Fibroblast of lung (primary cell): ENCODE results near the gene INSR. TPM values are rescaled to one million over a fixed set of nuclear protein-coding genes. Genes with fewer than 3 reads are reported as not detected.

Experiments
- DNase-seq, 2 donors: peaks; one replicate each; pipeline versions ENCODE4 v3.0.0 to v3.0.0-alpha.2; 2010; ENCODE audit warnings: low read depth in 2 of 2
- H2AFZ ChIP-seq: 2 replicates; pipeline ENCODE4 v1.5.1; 2012; ENCODE audit warnings: low read length, control low read depth, inconsistent platforms
- H3K27ac ChIP-seq: 2 replicates; pipeline ENCODE4 v1.5.1; 2011; ENCODE audit warnings: low read length, control low read depth; ENCODE audit not compliant: insufficient read depth
- H3K27me3 ChIP-seq: 2 replicates; pipeline ENCODE4 v1.5.1; 2011; ENCODE audit warnings: mild to moderate bottlenecking, low read length; ENCODE audit not compliant: control insufficient read depth, insufficient read depth
- H3K36me3 ChIP-seq: 2 replicates; pipeline ENCODE4 v1.5.1; 2011; ENCODE audit warnings: low read length; ENCODE audit not compliant: control insufficient read depth, insufficient read depth
- H3K4me1 ChIP-seq: 2 replicates; pipeline ENCODE4 v1.5.1; 2011; ENCODE audit warnings: low read length; ENCODE audit not compliant: control insufficient read depth, insufficient read depth; ENCODE audit errors: extremely low read depth
- H3K4me2 ChIP-seq: 2 replicates; pipeline ENCODE4 v1.5.1; 2011; ENCODE audit warnings: low read length, control low read depth; ENCODE audit not compliant: insufficient read depth; ENCODE audit errors: extremely low read depth
- H3K4me3 ChIP-seq, 4 experiments: fragments of 200-600 bp in 1 of 4; sonication (generic) in 1 of 4; replicated peaks in 1 of 4; 2 replicates each; pipeline ENCODE4 v1.5.1; 2011 to 2016; ENCODE audit warnings: low read length in 4 of 4, low read depth in 3 of 4, mild to moderate bottlenecking in 3 of 4, control low read depth in 2 of 4, inconsistent platforms in 1 of 4, mixed read lengths in 1 of 4; ENCODE audit not compliant: insufficient read depth in 1 of 4; ENCODE audit errors: control extremely low read depth in 1 of 4
- H3K79me2 ChIP-seq: 2 replicates; pipeline ENCODE4 v1.5.1; 2012; ENCODE audit warnings: mild to moderate bottlenecking, low read length, inconsistent platforms; ENCODE audit not compliant: control insufficient read depth, insufficient read depth
- H3K9ac ChIP-seq: 2 replicates; pipeline ENCODE4 v1.5.1; 2011; ENCODE audit warnings: mild to moderate bottlenecking, low read length, control low read depth; ENCODE audit not compliant: insufficient read depth
- H3K9me3 ChIP-seq: 2 replicates; pipeline ENCODE4 v1.5.1; 2012; ENCODE audit warnings: low read depth, low read length; ENCODE audit not compliant: control insufficient read depth, insufficient read depth
- H4K20me1 ChIP-seq: 2 replicates; pipeline ENCODE4 v1.5.1; 2011; ENCODE audit warnings: low read length; ENCODE audit not compliant: control insufficient read depth, insufficient read depth; ENCODE audit errors: extremely low read depth
- EZH2 ChIP-seq: IDR thresholded peaks from 2 replicates; pipeline ENCODE4 v1.5.1; 2012; ENCODE audit warnings: low read length, control low read depth, mild to moderate bottlenecking; ENCODE audit errors: missing control alignments
- polyA plus RNA-seq, 2 donors: library from polyadenylated mRNA; depleted of rRNA in 1 of 2; stranded (reverse) in 1 of 2; unstranded in 1 of 2; fragments of >200 nt; gene quantifications; 2 replicates each; pipeline ENCODE4 v1.2.1, GENCODE V29; 2011 to 2012; ENCODE audit warnings: missing spikeins in 1 of 2
- total RNA-seq: library from RNA; depleted of rRNA; stranded (reverse); fragments of >200 nt; gene quantifications from 2 replicates; pipeline ENCODE4 v1.2.1, GENCODE V29; 2014
- TF ChIP-seq, protein P1 (sequence below), 2 donors: IDR thresholded peaks in 1 of 2; conservative IDR thresholded peaks in 1 of 2; 1 replicate in 1 of 2; 2 replicates in 1 of 2; pipeline ENCODE4 v1.5.1; 2011 to 2012; ENCODE audit warnings: low read length in 2 of 2, control low read depth in 1 of 2, inconsistent platforms in 1 of 2, low read depth in 1 of 2, mild to moderate bottlenecking in 1 of 2

INSR gene
- total and polyA plus RNA-seq, 2 donors (not counting 1 experiment from before 2014, with no cell fraction given), result 3.7 to 23.9 TPM

DNA sequence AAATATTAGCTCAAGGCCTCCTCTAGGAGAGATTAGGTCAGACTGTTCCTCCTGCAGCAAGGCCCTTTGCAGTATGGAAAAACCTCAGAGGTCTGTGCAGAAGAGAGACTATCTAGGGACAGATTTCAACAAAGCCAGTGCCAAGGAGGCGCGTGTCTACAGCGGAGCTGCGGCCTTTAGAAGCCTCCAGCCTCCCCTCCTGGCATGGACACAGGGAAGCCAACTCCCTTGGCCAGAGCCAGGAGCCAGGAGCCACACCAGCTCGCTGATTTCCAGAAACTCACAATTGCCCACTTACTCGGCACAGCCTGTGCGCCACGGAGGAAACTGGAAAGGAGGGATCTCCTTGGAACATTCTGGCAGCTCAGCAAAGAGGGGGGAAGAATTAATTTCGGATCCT, 63.4 kb downstream of the INSR start:
- H3K4me3 ChIP-seq, result no peak overlapping the region
- H3K9ac ChIP-seq, result no peak overlapping the region
- no peak overlapping the region for H3K27ac ChIP-seq
- TF ChIP-seq EZH2, result no peak
- TF ChIP-seq, protein P1, sequence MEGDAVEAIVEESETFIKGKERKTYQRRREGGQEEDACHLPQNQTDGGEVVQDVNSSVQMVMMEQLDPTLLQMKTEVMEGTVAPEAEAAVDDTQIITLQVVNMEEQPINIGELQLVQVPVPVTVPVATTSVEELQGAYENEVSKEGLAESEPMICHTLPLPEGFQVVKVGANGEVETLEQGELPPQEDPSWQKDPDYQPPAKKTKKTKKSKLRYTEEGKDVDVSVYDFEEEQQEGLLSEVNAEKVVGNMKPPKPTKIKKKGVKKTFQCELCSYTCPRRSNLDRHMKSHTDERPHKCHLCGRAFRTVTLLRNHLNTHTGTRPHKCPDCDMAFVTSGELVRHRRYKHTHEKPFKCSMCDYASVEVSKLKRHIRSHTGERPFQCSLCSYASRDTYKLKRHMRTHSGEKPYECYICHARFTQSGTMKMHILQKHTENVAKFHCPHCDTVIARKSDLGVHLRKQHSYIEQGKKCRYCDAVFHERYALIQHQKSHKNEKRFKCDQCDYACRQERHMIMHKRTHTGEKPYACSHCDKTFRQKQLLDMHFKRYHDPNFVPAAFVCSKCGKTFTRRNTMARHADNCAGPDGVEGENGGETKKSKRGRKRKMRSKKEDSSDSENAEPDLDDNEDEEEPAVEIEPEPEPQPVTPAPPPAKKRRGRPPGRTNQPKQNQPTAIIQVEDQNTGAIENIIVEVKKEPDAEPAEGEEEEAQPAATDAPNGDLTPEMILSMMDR (conservative IDR thresholded peaks at IDR 0.05 in 1 of 2, IDR thresholded peaks at IDR 0.05 in 1 of 2; ENCODE audit: low read depth in 1 of 2, low read length in 2 of 2), result no peak
- DNase-seq, result no peak
- no peaks in the 10 kb centered on the region for H3K36me3 ChIP-seq
- no peaks in the 10 kb centered on the region for H3K4me1 ChIP-seq
- H3K4me2 ChIP-seq, result no peak overlapping the region
- no peak overlapping the region for H2AFZ ChIP-seq
- H4K20me1 ChIP-seq, result no peaks in the 10 kb centered on the region
- no peaks in the 10 kb centered on the region for H3K27me3 ChIP-seq
- no peaks in the 10 kb centered on the region for H3K9me3 ChIP-seq
- H3K79me2 ChIP-seq, result no peaks in the 10 kb centered on the region

DNA sequence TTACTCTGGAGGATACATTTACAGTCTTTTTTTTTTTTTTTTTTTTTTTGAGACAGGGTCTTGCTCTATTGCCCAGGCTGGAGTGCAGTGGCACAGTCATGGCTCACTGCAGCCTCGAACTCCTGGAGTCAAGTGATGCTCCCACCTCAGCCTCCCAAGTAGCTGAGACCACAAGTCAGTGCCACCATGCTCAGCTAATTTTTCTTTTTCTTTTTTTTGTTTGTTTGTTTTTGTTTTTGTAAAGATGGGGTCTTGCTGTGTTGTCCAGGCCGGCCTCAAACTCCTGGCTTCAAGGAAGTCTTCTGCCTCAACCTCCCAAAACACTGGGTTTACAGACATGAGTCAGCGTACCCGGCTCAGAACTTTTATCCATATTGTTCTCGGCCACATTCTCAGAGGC, 64.5 kb downstream of the INSR start:
- H3K27ac ChIP-seq, result no peak overlapping the region
- DNase-seq, result no peak

DNA sequence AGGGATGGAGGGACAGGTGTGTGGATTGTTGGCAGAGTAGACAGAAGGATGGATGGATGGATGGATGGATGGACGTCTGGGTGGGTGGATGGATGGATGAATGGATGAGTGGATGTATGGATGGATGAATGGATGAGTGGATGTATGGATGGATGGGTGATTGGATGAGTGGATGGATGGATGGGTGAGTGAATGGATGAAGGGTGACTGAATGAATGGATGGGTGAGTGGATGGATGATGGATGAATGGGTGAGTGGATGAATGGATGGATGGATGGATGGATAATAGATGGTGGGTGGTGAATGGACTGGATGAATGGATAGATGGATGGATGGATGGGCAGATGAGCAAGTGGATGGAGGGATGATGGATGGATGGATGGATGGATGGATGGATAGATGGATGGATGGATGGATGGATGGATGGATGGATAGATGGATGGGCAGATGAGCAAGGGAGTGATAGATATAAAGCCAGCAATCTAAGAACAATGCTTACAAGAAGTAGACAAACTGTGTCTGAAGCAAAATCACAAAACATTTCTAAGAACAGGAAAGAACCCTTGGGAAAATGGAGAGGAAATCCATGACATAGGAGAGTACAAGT, 65.2 kb downstream of the INSR start:
- no peaks in the 10 kb centered on the region for H3K27me3 ChIP-seq
- no peak overlapping the region for H3K4me2 ChIP-seq
- no peaks in the 10 kb centered on the region for H3K9me3 ChIP-seq
- H3K79me2 ChIP-seq, result no peaks in the 10 kb centered on the region
- TF ChIP-seq EZH2, result no peak
- TF ChIP-seq, protein P1 (conservative IDR thresholded peaks at IDR 0.05 in 1 of 2, IDR thresholded peaks at IDR 0.05 in 1 of 2; ENCODE audit: low read depth in 1 of 2, low read length in 2 of 2), result no peak
- H3K4me3 ChIP-seq, result no peak overlapping the region
- H4K20me1 ChIP-seq, result no peaks in the 10 kb centered on the region
- no peak overlapping the region for H2AFZ ChIP-seq
- no peak overlapping the region for H3K9ac ChIP-seq
- H3K36me3 ChIP-seq, result no peaks in the 10 kb centered on the region
- no peak for DNase-seq
- H3K4me1 ChIP-seq, result no peaks in the 10 kb centered on the region
- H3K27ac ChIP-seq, result no peak overlapping the region

More for the DNA sequence above, 64.5 kb downstream of the INSR start:
- no peaks in the 10 kb centered on the region for H3K36me3 ChIP-seq
- H3K4me3 ChIP-seq, result no peak overlapping the region
- no peaks in the 10 kb centered on the region for H3K79me2 ChIP-seq
- H4K20me1 ChIP-seq, result no peaks in the 10 kb centered on the region
- no peak overlapping the region for H3K4me2 ChIP-seq
- no peaks in the 10 kb centered on the region for H3K27me3 ChIP-seq
- H3K9me3 ChIP-seq, result no peaks in the 10 kb centered on the region
- H3K4me1 ChIP-seq, result no peaks in the 10 kb centered on the region
- H3K9ac ChIP-seq, result no peak overlapping the region
- TF ChIP-seq EZH2, result no peak
- TF ChIP-seq, protein P1 (conservative IDR thresholded peaks at IDR 0.05 in 1 of 2, IDR thresholded peaks at IDR 0.05 in 1 of 2; ENCODE audit: low read depth in 1 of 2, low read length in 2 of 2), result no peak
- no peak overlapping the region for H2AFZ ChIP-seq
